ENCODE results near the gene GNG10. TPM values are rescaled to one million over a fixed set of nuclear protein-coding genes. Genes with fewer than 3 reads are reported as not detected.

GNG10 gene
- total RNA-seq, result 49.0 and 63.9 TPM in 2 replicates

GRCh38 chr9:111661150-111661801 lies at the start of gene GNG10:
TSS of gene GNG10 (plus strand) at chr9:111661605. CDS start at chr9:111661635, 30 bp downstream.

GRCh38 chr9:111631214-111631971 lies 30.0 kb upstream of the GNG10 start, which contains the start of gene DNAJC25:
TSS of gene DNAJC25 (plus strand) at chr9:111631334. CDS start at chr9:111631408, 74 bp downstream.

Other genes starting within 250 kb of the GNG10 start
- 129 and 149 TPM in 2 replicates for gene ECPAS, start 177.2 kb upstream of the GNG10 start, total RNA-seq
- 1.1 and 1.6 TPM in 2 replicates for gene ZNF483, start 136.4 kb upstream of the GNG10 start, total RNA-seq
- gene PTGR1, start 62.0 kb upstream of the GNG10 start, total RNA-seq, result 60.3 and 67.4 TPM in 2 replicates
- gene DNAJC25, start 30.3 kb upstream of the GNG10 start, total RNA-seq, result 8.1 and 8.8 TPM in 2 replicates
- under 0.01 TPM in 1 of 2 replicates, not detected in the other for gene SHOC1, start 133.3 kb downstream of the GNG10 start, total RNA-seq
- gene UGCG, start 235.2 kb downstream of the GNG10 start, total RNA-seq, result 114 and 163 TPM in 2 replicates

All from smooth muscle cell of the pulmonary artery (primary cell).